ENCODE data around the gene XRCC6.
"Not testable (repeated sequence)": the region's sequence is repeated elsewhere in the genome, so short reads cannot be mapped to it uniquely, and the experiment has no call there.

XRCC6 gene

GRCh38 chr22:41584881-41585280 lies 36.2 kb upstream of the XRCC6 start:
- TF ChIP-seq TAF1 (IDR thresholded peaks at IDR 0.05; ENCODE audit: borderline replicate concordance, low read depth, low read length): no peak
- TF ChIP-seq POLR2AphosphoS5 (IDR thresholded peaks at IDR 0.05; ENCODE audit: low read depth, low read length): no peak
- no peak for TF ChIP-seq POLR2A (IDR thresholded peaks at IDR 0.05; ENCODE audit: low read depth, low read length)
- no peak for FAIRE-seq
- no peak for DNase-seq (ENCODE audit: insufficient read length)

DNA sequence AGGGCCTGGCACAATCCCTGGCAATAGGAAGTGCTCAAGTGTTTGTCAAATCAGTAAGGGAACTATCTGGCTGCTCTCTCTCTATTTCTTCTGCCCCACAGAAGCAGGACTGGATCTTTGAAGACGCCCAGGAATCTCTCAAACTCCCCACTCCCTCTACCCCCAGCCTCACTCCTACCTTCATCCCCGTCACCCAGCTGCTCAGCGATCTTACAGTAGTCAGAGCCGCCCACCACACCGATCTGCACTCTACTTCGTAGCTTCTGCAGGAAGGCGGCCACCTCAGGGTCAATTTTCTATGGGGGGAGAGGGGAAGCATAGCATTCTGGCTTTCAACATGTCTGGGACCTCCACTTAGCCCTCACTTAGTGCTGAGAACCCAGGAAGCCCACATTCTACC lies 35.2 kb upstream of the XRCC6 start:
- FAIRE-seq: no peak
- TF ChIP-seq TAF1 (IDR thresholded peaks at IDR 0.05; ENCODE audit: borderline replicate concordance, low read depth, low read length) (no peak), POLR2AphosphoS5 (IDR thresholded peaks at IDR 0.05; ENCODE audit: low read depth, low read length) (no peak), POLR2A (IDR thresholded peaks at IDR 0.05; ENCODE audit: low read depth, low read length) (no peak)
- DNase-seq (ENCODE audit: insufficient read length): no peak

DNA sequence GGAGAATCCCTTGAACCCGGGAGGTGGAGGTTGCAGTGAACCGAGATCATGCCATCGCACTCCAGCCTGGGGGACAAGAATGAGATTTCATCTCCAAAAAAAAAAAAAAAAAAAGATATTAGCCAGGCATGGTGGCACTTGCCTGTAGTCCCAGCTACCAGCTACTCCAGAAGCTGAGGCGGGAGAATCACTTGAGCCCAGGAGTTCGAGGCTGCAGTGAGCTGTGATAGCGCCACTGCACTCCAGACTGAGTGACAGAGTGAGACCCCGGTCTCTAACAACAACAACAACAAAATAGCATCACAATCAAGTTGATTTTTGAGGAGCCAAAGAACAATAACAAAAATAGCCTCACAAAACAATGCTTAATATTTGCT lies 33.8 kb upstream of the XRCC6 start:
- FAIRE-seq (no peak), DNase-seq (ENCODE audit: insufficient read length) (no peak)
- TF ChIP-seq POLR2A (IDR thresholded peaks at IDR 0.05; ENCODE audit: low read depth, low read length) (no peak), TAF1 (IDR thresholded peaks at IDR 0.05; ENCODE audit: borderline replicate concordance, low read depth, low read length) (no peak), POLR2AphosphoS5 (IDR thresholded peaks at IDR 0.05; ENCODE audit: low read depth, low read length) (no peak)

- DNase-seq (ENCODE audit: insufficient read length): peak; percentile 100
Observed at GRCh38 chr22:41589391-41590241, 31.5 kb upstream of the XRCC6 start, which contains the start of gene PMM1. Gene PMM1, minus strand, starts transcription at chr22:41589840. Its CDS starts 35 bp downstream, at chr22:41589805.

DNA sequence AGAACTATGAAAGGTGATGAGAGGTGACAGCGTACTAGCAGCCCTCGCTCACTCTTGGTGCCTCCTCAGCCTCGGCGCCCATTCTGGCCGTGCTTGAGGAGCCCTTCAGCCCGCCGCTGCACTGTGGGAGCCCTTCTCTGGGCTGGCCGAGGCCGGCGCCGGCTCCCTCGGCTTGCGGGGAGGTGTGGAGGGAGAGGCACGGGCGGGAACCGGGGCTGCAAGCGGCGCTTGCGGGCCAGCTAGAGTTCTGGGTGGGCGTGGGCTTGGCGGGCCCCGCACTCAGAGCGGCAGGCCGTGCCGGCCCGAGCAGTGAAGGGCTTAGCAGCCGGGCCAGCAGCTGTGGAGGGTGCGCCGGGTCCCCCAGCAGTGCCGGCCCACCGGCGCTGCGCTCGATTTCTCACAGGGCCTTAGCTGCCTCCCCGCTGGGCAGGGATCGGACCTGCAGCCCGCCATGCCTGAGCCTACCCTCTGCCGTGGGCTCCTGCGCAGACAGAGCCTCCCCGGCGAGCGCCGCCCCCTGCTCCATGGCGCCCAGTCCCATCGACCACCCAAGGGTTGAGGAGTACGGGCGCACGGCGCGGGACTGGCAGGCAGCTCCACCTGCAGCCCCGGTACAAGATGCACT lies 27.6 kb upstream of the XRCC6 start:
- not testable (repeated sequence) for FAIRE-seq; DNase-seq (ENCODE audit: insufficient read length)

More at GRCh38 chr22:41589391-41590241, 31.5 kb upstream of the XRCC6 start, which contains the start of gene PMM1:
- peak; percentile 99 for FAIRE-seq
- TF ChIP-seq TAF1 (IDR thresholded peaks at IDR 0.05; ENCODE audit: borderline replicate concordance, low read depth, low read length) (peak; percentile 54; the same call in 1 of the 2 replicates), POLR2AphosphoS5 (IDR thresholded peaks at IDR 0.05; ENCODE audit: low read depth, low read length) (peak; percentile 62; the same call in 1 of the 2 replicates), POLR2A (IDR thresholded peaks at IDR 0.05; ENCODE audit: low read depth, low read length) (peak; percentile 62; the same call in 1 of the 2 replicates)

- TF ChIP-seq POLR2A (IDR thresholded peaks at IDR 0.05; ENCODE audit: low read depth, low read length) (no peak), POLR2AphosphoS5 (IDR thresholded peaks at IDR 0.05; ENCODE audit: low read depth, low read length) (peak; percentile 40; the same call in 1 of the 2 replicates), TAF1 (IDR thresholded peaks at IDR 0.05; ENCODE audit: borderline replicate concordance, low read depth, low read length) (no peak)
- DNase-seq (ENCODE audit: insufficient read length) (no peak), FAIRE-seq (no peak)
Observed at GRCh38 chr22:41595703-41596102, 25.4 kb upstream of the XRCC6 start.

DNA sequence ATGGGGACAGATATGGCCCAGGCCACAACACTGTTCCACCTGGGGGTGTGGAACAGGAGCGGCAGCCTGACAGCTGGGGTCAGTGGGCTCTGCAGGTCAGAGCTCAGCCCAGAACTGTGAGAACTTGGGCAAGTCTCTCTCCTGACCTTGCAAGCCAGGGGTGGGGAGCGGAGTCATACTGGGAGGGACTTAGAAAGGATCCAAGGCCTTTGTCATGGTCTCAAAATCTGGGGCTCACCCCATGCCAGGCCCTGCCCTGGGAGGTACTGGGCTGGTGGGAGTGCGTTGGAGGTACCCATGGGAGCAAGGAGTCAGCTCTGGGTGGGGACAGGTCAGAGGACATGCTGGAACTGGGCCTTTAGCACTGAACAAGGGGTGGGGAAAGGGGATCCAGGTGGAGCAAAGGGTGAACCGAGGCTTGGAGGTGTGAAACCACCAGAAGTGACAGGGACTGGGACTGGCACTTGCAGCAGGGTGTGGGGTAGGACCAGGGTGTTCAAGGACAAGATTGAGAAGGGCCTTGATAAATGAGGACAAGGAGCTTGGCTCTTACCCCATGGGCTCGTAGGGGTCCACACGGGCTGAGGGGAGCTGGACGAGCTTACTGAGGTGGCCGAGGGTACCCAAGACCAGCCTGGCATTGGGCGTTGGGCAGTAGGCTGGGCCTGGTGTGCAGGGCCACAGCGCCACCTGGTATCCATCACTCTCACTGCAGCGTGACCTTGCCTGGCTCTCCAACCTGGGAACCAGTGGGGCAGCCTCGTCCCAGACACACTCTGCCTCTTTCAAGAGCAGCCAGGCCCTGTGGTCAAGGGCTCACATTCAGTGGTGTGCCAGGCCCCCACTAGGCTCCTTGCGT lies 24.1 kb upstream of the XRCC6 start:
- no peak for TF ChIP-seq TAF1 (IDR thresholded peaks at IDR 0.05; ENCODE audit: borderline replicate concordance, low read depth, low read length)
- TF ChIP-seq POLR2A (IDR thresholded peaks at IDR 0.05; ENCODE audit: low read depth, low read length): no peak
- no peak for TF ChIP-seq POLR2AphosphoS5 (IDR thresholded peaks at IDR 0.05; ENCODE audit: low read depth, low read length)
- DNase-seq (ENCODE audit: insufficient read length) (no peak), FAIRE-seq (peak; percentile 79)

DNA sequence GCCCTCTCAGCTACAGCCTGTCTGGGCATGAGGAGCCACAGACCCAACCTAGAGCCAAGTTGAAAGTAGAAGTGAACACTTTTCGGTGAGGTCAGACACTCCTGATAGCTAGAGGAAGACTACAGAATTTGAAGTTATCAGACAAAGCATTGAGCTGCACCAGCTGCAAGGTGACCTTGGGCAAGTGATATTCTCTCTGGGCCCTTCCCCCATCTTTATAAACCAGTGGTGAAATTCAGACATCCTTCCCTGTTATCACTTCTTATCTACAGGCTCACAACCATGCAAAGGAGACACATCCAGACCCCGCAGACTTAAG lies 23.5 kb upstream of the XRCC6 start:
- DNase-seq (ENCODE audit: insufficient read length) (no peak), FAIRE-seq (no peak)
- no peak for TF ChIP-seq TAF1 (IDR thresholded peaks at IDR 0.05; ENCODE audit: borderline replicate concordance, low read depth, low read length)
- TF ChIP-seq POLR2A (IDR thresholded peaks at IDR 0.05; ENCODE audit: low read depth, low read length): no peak
- no peak for TF ChIP-seq POLR2AphosphoS5 (IDR thresholded peaks at IDR 0.05; ENCODE audit: low read depth, low read length)

GRCh38 chr22:41598081-41598480 lies 23.0 kb upstream of the XRCC6 start:
- TF ChIP-seq TAF1 (IDR thresholded peaks at IDR 0.05; ENCODE audit: borderline replicate concordance, low read depth, low read length) (no peak), POLR2AphosphoS5 (IDR thresholded peaks at IDR 0.05; ENCODE audit: low read depth, low read length) (no peak), POLR2A (IDR thresholded peaks at IDR 0.05; ENCODE audit: low read depth, low read length) (no peak)
- no peak for FAIRE-seq
- DNase-seq (ENCODE audit: insufficient read length): no peak

DNA sequence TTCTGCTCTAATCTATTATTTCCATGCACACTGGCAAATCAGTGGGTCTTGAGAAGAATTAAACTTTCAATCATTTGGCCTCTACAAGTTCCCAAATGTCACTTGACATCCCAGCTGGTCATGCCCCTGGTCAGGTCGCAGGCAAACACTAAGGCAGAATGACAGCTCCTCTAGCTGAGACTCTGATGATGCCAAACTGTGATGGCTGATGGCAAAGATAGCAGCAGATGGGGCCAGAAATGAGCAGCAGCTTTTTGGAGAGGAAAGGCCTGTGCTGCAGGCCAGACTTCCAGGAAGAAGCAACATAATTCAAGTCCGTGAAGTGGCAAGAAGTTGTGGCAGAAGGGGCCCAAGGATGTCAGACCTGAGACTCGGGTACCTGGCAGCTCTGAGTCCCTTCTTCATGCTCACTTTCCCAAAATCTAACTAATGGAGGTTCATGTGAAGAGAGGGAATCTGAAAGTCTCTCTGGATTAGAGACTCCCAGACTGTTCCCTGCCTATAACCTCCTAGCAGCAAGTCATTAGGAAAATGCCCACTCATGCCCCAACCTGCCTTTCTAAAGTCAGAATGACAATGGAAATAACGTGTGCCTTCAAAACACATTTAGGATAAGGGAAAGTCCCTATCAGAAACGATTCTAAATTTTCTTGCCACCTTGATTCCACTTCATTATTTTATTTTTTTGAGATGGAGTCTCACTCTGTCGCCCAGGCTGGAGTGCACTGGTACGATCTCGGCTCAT lies 22.0 kb upstream of the XRCC6 start:
- FAIRE-seq (no peak), DNase-seq (ENCODE audit: insufficient read length) (no peak)
- no peak for TF ChIP-seq POLR2AphosphoS5 (IDR thresholded peaks at IDR 0.05; ENCODE audit: low read depth, low read length)
- no peak for TF ChIP-seq POLR2A (IDR thresholded peaks at IDR 0.05; ENCODE audit: low read depth, low read length)
- no peak for TF ChIP-seq TAF1 (IDR thresholded peaks at IDR 0.05; ENCODE audit: borderline replicate concordance, low read depth, low read length)

- FAIRE-seq: no peak
- TF ChIP-seq POLR2A (IDR thresholded peaks at IDR 0.05; ENCODE audit: low read depth, low read length) (no peak), TAF1 (IDR thresholded peaks at IDR 0.05; ENCODE audit: borderline replicate concordance, low read depth, low read length) (no peak), POLR2AphosphoS5 (IDR thresholded peaks at IDR 0.05; ENCODE audit: low read depth, low read length) (no peak)
- DNase-seq (ENCODE audit: insufficient read length): no peak
Observed at GRCh38 chr22:41600976-41601375, 20.1 kb upstream of the XRCC6 start.

Measured in GM12892 (cell line).